ENCODE measurements around the gene PITHD1. TPM values are rescaled to one million over a fixed set of nuclear protein-coding genes. Genes with fewer than 3 reads are reported as not detected.
A peak's percentile ranks its signal among the peaks of the same experiment; 100 is the strongest.

The PITHD1 gene
- polyA plus RNA-seq, 2 of the 4 experiments (the other 2 are of a cell fraction) = 25.4 to 41.0 TPM

DNA sequence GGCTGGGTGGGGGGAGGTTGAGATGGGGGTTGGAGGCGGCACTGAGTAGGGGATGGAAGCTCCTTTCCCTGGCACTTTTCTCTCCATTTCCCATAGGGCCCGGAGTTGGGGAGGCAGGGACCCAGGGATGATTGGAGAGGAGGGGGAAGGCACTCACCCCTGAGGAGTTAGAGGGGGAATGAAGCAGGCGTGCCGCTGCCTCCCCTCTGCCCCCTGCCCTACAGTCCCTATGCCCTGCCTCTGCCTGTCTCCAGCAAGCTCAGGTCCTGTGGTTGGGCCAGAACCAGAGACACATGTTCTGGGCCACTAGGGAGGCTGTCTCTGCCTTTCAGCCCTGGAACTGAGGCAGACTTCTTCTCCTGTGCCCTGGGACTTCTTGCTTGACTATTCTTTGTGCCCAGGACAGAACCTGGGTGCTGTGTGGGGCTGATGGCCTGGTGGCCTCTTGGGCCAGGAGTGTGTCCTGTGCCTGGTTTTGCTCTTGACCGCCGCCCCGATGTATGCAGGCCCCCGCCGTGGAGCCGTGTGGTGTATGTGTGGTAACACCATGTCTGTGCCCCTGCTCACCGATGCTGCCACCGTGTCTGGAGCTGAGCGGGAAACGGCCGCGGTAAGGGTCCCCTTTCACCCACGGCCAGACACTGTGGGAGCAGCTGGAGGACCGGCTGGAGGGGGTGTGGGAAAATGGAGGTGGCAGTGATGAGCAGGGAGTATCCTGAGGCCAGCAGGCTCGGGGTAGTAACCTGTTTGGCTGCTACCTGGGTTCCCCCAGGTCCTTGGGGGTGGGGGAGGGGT is 14.1 kb downstream of the PITHD1 start:
- TF ChIP-seq HOXB5 (CRISPR knock-in tag; IDR thresholded peaks at IDR 0.05) (no peak), RARB (CRISPR knock-in tag; IDR thresholded peaks at IDR 0.05) (no peak), MYC (IDR thresholded peaks at IDR 0.05; ENCODE audit: borderline replicate concordance, low read length) (no peak), SMC3 (IDR thresholded peaks at IDR 0.05) (no peak), JUN (IDR thresholded peaks at IDR 0.05) (no peak), KDM5A (IDR thresholded peaks at IDR 0.05) (no peak), NPAS2 (CRISPR knock-in tag; IDR thresholded peaks at IDR 0.05; ENCODE audit: borderline replicate concordance) (no peak), MAFK (IDR thresholded peaks at IDR 0.05; ENCODE audit: partially characterized antibody) (no peak), PHF8 (IDR thresholded peaks at IDR 0.05; ENCODE audit: borderline replicate concordance, low read depth) (no peak), HOXB13 (CRISPR knock-in tag; IDR thresholded peaks at IDR 0.05; ENCODE audit: low read depth) (no peak), EP300 (IDR thresholded peaks at IDR 0.05) (no peak), CEBPB (IDR thresholded peaks at IDR 0.05) (no peak), CBX2 (IDR thresholded peaks at IDR 0.05; ENCODE audit: borderline replicate concordance, low read depth) (no peak), ATOH8 (CRISPR knock-in tag; IDR thresholded peaks at IDR 0.05; ENCODE audit: low read depth) (no peak)
- TF ChIP-seq, protein P1, sequence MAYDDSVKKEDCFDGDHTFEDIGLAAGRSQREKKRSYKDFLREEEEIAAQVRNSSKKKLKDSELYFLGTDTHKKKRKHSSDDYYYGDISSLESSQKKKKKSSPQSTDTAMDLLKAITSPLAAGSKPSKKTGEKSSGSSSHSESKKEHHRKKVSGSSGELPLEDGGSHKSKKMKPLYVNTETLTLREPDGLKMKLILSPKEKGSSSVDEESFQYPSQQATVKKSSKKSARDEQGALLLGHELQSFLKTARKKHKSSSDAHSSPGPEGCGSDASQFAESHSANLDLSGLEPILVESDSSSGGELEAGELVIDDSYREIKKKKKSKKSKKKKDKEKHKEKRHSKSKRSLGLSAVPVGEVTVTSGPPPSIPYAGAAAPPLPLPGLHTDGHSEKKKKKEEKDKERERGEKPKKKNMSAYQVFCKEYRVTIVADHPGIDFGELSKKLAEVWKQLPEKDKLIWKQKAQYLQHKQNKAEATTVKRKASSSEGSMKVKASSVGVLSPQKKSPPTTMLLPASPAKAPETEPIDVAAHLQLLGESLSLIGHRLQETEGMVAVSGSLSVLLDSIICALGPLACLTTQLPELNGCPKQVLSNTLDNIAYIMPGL (CRISPR knock-in tag; IDR thresholded peaks at IDR 0.05; ENCODE audit: borderline replicate concordance) = no peak
- TF ChIP-seq, protein P2, sequence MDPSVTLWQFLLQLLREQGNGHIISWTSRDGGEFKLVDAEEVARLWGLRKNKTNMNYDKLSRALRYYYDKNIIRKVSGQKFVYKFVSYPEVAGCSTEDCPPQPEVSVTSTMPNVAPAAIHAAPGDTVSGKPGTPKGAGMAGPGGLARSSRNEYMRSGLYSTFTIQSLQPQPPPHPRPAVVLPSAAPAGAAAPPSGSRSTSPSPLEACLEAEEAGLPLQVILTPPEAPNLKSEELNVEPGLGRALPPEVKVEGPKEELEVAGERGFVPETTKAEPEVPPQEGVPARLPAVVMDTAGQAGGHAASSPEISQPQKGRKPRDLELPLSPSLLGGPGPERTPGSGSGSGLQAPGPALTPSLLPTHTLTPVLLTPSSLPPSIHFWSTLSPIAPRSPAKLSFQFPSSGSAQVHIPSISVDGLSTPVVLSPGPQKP (IDR thresholded peaks at IDR 0.05; ENCODE audit: low read depth, low read length) = no peak
- WGBS (ENCODE audit: missing lambda C conversion rate) = 78% methylated on average over 17 of the region's 19 CpGs
- Histone ChIP-seq H3K4me1 (peaks cover 40% of the 10 kb centered on the region), H3K27ac (peak overlapping the region; percentile 93 to 98; a peak in 5 of 6 replicates), H3K4me3 (peak overlapping the region; percentile 87), H3K4me2 (peak overlapping the region; percentile 97), H3K9me3 (no peaks in the 10 kb centered on the region)
- DNase-seq (ENCODE audit: low read depth in 1 of 2, low spot score in 1 of 2) = no peak
- POLR2A ChIA-PET = interaction anchor here (0.9 to 1.5 kb wide), 2 partner anchors 12 to 14 kb away, joined by 4 to 8 read pairs; partner anchors contain the start of gene PITHD1
- peak; percentile 2 to 13; a peak in 1 of 6 replicates for ATAC-seq
- CTCF ChIA-PET = interaction anchor here (0.8 to 2.3 kb wide), 6 partner anchors 14 to 124 kb away, joined by 3 to 8 read pairs (median 5); partner anchors contain the start of gene PITHD1
- no peak for FAIRE-seq

DNA sequence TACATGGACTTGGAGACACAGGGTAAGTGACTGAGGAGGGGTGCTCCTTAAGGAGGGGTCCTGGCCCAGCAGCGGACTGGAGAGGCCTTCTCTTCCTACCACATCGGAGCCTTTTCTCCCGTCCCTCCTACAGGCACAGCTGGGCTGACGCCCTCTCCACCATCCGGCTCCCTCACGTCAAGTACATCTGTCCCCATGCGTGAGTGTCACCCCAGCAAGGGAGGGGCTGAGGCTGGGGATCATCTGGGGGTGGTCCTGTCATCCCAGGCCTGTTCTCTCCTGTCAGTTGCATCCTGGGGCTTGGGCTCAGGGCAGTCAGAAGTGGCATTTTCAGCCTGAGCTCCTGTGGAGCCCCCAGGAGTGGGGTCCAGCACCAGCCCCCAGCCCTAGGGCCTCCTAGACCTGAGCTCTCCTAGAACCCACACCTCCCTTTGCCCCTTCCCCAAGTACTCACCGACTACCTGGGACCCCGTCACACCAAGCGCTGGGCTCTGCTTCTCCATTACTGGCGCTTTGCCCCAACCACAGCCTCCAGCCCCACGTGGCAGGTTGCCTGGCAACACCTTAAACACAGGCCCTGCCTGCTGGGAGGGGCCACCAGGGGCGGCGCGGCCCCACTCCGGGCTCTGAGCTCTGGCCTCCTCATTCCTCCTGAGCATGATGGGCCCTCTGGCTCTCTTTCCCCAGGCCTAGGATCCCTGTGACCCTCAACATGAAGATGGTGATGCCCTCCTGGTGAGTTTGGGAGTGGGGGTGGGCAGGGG is 15.0 kb downstream of the PITHD1 start:
- Histone ChIP-seq H3K4me1 (peaks cover 40% of the 10 kb centered on the region), H3K4me3 (no peak overlapping the region), H3K9me3 (no peaks in the 10 kb centered on the region), H3K27ac (peak overlapping the region in 1 of 2 experiments; percentile 98; a peak in 2 of 6 replicates), H3K4me2 (peak overlapping the region; percentile 97; the same call in 2 of the 3 replicates)
- no peak for TF ChIP-seq TP53 (CRISPR knock-in tag; IDR thresholded peaks at IDR 0.05)
- peak; percentile 44 for TF ChIP-seq USF2 (IDR thresholded peaks at IDR 0.05)
- no peak for TF ChIP-seq CBX2 (IDR thresholded peaks at IDR 0.05; ENCODE audit: borderline replicate concordance, low read depth)
- no peak for TF ChIP-seq PBX3 (IDR thresholded peaks at IDR 0.05)
- TF ChIP-seq RCOR1 (IDR thresholded peaks at IDR 0.05; ENCODE audit: low read depth, low read length) = no peak
- ChIA-PET CTCF (interaction anchor here (1.3 to 1.5 kb wide), 2 partner anchors 22 to 61 kb away, joined by 9 to 11 read pairs; no protein-coding TSS in a partner anchor), POLR2A (no interaction called here)
- peak in 1 of 2 experiments; percentile 35 for DNase-seq (ENCODE audit: low read depth in 1 of 2, low spot score in 1 of 2)
- peak in 1 of 2 experiments; percentile 9; a peak in 2 of 6 replicates for ATAC-seq
- WGBS (ENCODE audit: missing lambda C conversion rate) = 83% methylated on average over 10 of the region's 16 CpGs
- FAIRE-seq = no peak
